H7 (cell line): ENCODE data around the gene SFRP4. TPM values are rescaled to one million over a fixed set of nuclear protein-coding genes. Genes with fewer than 3 reads are reported as not detected.

ENCODE experiments used
- DNase-seq: peaks from one replicate; pipeline ENCODE4 v3.0.0; 2012
- H3K27me3 ChIP-seq: 2 replicates; pipeline ENCODE4 v1.6.0; 2011; ENCODE audit warnings: mild to moderate bottlenecking, low read length; ENCODE audit not compliant: control insufficient read depth, insufficient read depth
- H3K36me3 ChIP-seq: replicated peaks from 2 replicates; pipeline ENCODE4 v1.5.1; 2011; ENCODE audit warnings: low read length; ENCODE audit not compliant: control insufficient read depth, insufficient read depth
- H3K4me3 ChIP-seq: 2 replicates; pipeline ENCODE4 v1.5.1; 2011; ENCODE audit warnings: low read depth, mild to moderate bottlenecking, control low read depth, low read length, moderate library complexity; ENCODE audit not compliant: insufficient read depth
- total RNA-seq: library from RNA; depleted of rRNA; stranded (reverse); fragments of >200 nt; shearing (Covaris generic); gene quantifications from 2 replicates; pipeline ENCODE4 v1.2.3, GENCODE V29; 2014; rRNA removed

Gene SFRP4
- total RNA-seq, 1 experiment from 2014 or later = not detected

GRCh38 chr7:37916017-37916672, 472 bp downstream of the SFRP4 start:
- Histone ChIP-seq H3K36me3 (no peaks in the 10 kb centered on the region), H3K4me3 (peak overlapping the region; percentile 56), H3K27me3 (peaks cover 44% of the 10 kb centered on the region)
- peak; percentile 51 for DNase-seq

- no peaks in the 10 kb centered on the region for H3K36me3 ChIP-seq
- DNase-seq = no peak
- no peak overlapping the region for H3K4me3 ChIP-seq
- H3K27me3 ChIP-seq = peaks cover 44% of the 10 kb centered on the region
These were observed 1.2 kb downstream of the SFRP4 start for GRCh38 chr7:37915438-37915837.

GRCh38 chr7:37912756-37913155, 3.9 kb downstream of the SFRP4 start:
- Histone ChIP-seq H3K36me3 (no peaks in the 10 kb centered on the region), H3K4me3 (no peak overlapping the region), H3K27me3 (peaks cover 29% of the 10 kb centered on the region)
- DNase-seq = no peak

- H3K27me3 ChIP-seq = no peaks in the 10 kb centered on the region
- no peak for DNase-seq
- H3K36me3 ChIP-seq = no peaks in the 10 kb centered on the region
- H3K4me3 ChIP-seq = no peak overlapping the region
These were observed 8.3 kb downstream of the SFRP4 start for GRCh38 chr7:37908221-37908788.

- no peak for DNase-seq
- Histone ChIP-seq H3K36me3 (no peaks in the 10 kb centered on the region), H3K27me3 (no peaks in the 10 kb centered on the region), H3K4me3 (no peak overlapping the region)
These were observed 14.6 kb downstream of the SFRP4 start for GRCh38 chr7:37901890-37902524.

GRCh38 chr7:37901236-37901827, 15.3 kb downstream of the SFRP4 start:
- H3K4me3 ChIP-seq = no peak overlapping the region
- H3K27me3 ChIP-seq = no peaks in the 10 kb centered on the region
- H3K36me3 ChIP-seq = no peaks in the 10 kb centered on the region
- DNase-seq = peak; percentile 14

GRCh38 chr7:37899712-37900247, 16.8 kb downstream of the SFRP4 start:
- Histone ChIP-seq H3K36me3 (no peaks in the 10 kb centered on the region), H3K27me3 (no peaks in the 10 kb centered on the region), H3K4me3 (no peak overlapping the region)
- no peak for DNase-seq

GRCh38 chr7:37894671-37895070, 21.9 kb downstream of the SFRP4 start:
- no peak for DNase-seq
- H3K36me3 ChIP-seq = no peaks in the 10 kb centered on the region
- no peak overlapping the region for H3K4me3 ChIP-seq

GRCh38 chr7:37893359-37893758, 23.3 kb downstream of the SFRP4 start:
- DNase-seq = no peak
- no peaks in the 10 kb centered on the region for H3K27me3 ChIP-seq
- no peak overlapping the region for H3K4me3 ChIP-seq
- no peaks in the 10 kb centered on the region for H3K36me3 ChIP-seq

More at GRCh38 chr7:37894671-37895070, 21.9 kb downstream of the SFRP4 start:
- no peaks in the 10 kb centered on the region for H3K27me3 ChIP-seq

- Histone ChIP-seq H3K27me3 (no peaks in the 10 kb centered on the region), H3K36me3 (no peaks in the 10 kb centered on the region), H3K4me3 (no peak overlapping the region)
- no peak for DNase-seq
These were observed 34.5 kb downstream of the SFRP4 start for GRCh38 chr7:37882086-37882485.

Other genes with a start within 250 kb of the SFRP4 start
- gene GPR141, start 233.1 kb downstream of the SFRP4 start, total RNA-seq = not detected in 2 replicates
- 2.7 TPM in 1 of 2 replicates, not detected in the other for gene NME8, start 68.2 kb downstream of the SFRP4 start, total RNA-seq
- gene EPDR1, start 3.8 kb upstream of the SFRP4 start, total RNA-seq = 7.3 and 8.3 TPM in 2 replicates